Tibial nerve (tissue), 4 donors: ENCODE results near the gene KBTBD4. TPM values are rescaled to one million over a fixed set of nuclear protein-coding genes. Genes with fewer than 3 reads are reported as not detected.

Source experiments
- DNase-seq, 2 donors: peaks; one replicate each; pipeline ENCODE4 v3.0.0-alpha.2; 2019; ENCODE audit warnings: low spot score in 2 of 2
- H3K27ac ChIP-seq, 4 donors: fragments of 200-600 bp; sonication (generic) in 3 of 4; one replicate each; pipeline ENCODE4 v1.5.1; 2017 to 2019; ENCODE audit warnings: mild to moderate bottlenecking in 1 of 4
- H3K27me3 ChIP-seq, 2 donors: fragments of 200-600 bp; sonication (generic) in 1 of 2; one replicate each; pipeline versions ENCODE4 v1.5.1 to v1.6.0; 2017 to 2019
- H3K36me3 ChIP-seq, 3 donors: fragments of 200-600 bp; sonication (generic); one replicate each; pipeline ENCODE4 v1.5.1; 2018 to 2019
- H3K4me1 ChIP-seq, 4 donors: fragments of 200-600 bp; sonication (generic) in 3 of 4; one replicate each; pipeline ENCODE4 v1.5.1; 2017 to 2019
- H3K4me3 ChIP-seq, 4 donors: fragments of 200-600 bp; sonication (generic) in 3 of 4; one replicate each; pipeline ENCODE4 v1.5.1; 2017 to 2019; ENCODE audit warnings: mild to moderate bottlenecking in 1 of 4, moderate library complexity in 1 of 4
- H3K9me3 ChIP-seq, 4 donors: fragments of 200-600 bp; sonication (generic) in 3 of 4; one replicate each; pipeline ENCODE4 v1.5.1; 2017 to 2019
- EP300 ChIP-seq, 2 donors: sonication (generic); formaldehyde crosslinking; IDR thresholded peaks; one replicate each; pipeline ENCODE4 v1.6.1; 2017; ENCODE audit warnings: antibody characterized with exemption in 2 of 2, mild to moderate bottlenecking in 1 of 2
- POLR2A ChIP-seq, 2 donors: fragments of 450-650 bp; IDR thresholded peaks; one replicate each; pipeline ENCODE4 v1.6.1; 2017; ENCODE audit warnings: antibody characterized with exemption in 2 of 2, mild to moderate bottlenecking in 2 of 2, moderate library complexity in 2 of 2
- WGBS, 2 donors: methylation state at CpG; one replicate each; pipeline ENCODE4 v1.1.5; 2018; 5-methylcytosine and 5-hydroxymethylcytosine counted together
- total RNA-seq, 4 donors: library from RNA; depleted of rRNA; stranded (reverse); fragments of >200 nt; gene quantifications; one replicate each; pipeline ENCODE4 v1.1.0, GENCODE V29; 2016
- TF ChIP-seq, protein P1 (sequence below), 5 experiments: fragments of 200-600 bp in 3 of 5; fragments of 450-650 bp in 2 of 5; sonication (generic) in 3 of 5; IDR thresholded peaks; one replicate each; pipeline ENCODE4 v1.5.1; 2016 to 2019; ENCODE audit warnings: antibody characterized with exemption in 5 of 5, mild to moderate bottlenecking in 3 of 5, moderate library complexity in 2 of 5

KBTBD4 gene
- total RNA-seq, 4 donors from 2014 or later, result 18.0 to 20.8 (median 19.5) TPM

DNA sequence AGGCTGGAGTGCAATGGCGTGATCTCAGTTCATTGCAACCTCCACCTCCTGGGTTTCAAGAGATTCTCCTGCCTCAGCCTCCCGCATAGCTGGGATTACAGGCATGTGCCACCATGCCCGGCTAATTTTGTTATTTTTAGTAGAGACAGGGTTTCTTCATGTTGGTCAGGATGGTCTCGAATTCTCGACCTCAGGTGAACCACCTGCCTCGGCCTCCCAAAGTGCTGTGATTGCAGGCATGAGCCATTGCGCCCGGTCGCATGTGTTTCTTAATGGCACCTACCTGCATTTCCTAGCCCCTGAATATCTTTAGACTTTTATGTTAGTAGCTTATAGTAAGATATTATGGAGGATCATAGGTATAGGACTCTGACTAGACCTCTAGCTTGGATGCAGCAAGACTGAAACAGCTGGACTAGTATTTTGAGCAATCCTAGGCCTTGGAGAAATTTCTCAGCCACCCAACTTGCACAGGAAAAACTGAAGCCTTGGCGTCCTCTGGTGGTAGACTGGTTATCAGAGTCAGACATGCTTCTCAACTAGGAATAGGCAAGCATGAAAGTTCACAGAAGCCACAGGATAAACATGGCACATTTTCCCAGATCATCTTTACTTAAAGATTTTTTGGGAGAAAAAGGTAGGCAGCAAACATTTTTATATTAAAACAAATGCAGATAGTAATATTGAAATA is 38.1 kb upstream of the KBTBD4 start:
- Histone ChIP-seq H3K27me3 (no peaks in the 10 kb centered on the region), H3K36me3 (peaks cover 0 to 43% (median 0%) of the 10 kb centered on the region in 3 donors), H3K9me3 (no peaks in the 10 kb centered on the region), H3K27ac (peak overlapping the region in 1 of 4 donors; percentile 27), H3K4me1 (peaks cover 0 to 30% (median 4%) of the 10 kb centered on the region in 4 donors), H3K4me3 (no peak overlapping the region)
- peak in 1 of 2 donors; percentile 42 for TF ChIP-seq EP300 (IDR thresholded peaks at IDR 0.05)
- TF ChIP-seq, protein P1, sequence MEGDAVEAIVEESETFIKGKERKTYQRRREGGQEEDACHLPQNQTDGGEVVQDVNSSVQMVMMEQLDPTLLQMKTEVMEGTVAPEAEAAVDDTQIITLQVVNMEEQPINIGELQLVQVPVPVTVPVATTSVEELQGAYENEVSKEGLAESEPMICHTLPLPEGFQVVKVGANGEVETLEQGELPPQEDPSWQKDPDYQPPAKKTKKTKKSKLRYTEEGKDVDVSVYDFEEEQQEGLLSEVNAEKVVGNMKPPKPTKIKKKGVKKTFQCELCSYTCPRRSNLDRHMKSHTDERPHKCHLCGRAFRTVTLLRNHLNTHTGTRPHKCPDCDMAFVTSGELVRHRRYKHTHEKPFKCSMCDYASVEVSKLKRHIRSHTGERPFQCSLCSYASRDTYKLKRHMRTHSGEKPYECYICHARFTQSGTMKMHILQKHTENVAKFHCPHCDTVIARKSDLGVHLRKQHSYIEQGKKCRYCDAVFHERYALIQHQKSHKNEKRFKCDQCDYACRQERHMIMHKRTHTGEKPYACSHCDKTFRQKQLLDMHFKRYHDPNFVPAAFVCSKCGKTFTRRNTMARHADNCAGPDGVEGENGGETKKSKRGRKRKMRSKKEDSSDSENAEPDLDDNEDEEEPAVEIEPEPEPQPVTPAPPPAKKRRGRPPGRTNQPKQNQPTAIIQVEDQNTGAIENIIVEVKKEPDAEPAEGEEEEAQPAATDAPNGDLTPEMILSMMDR (IDR thresholded peaks at IDR 0.05), result peak; percentile 47 to 73 (median 65)
- no peak for TF ChIP-seq POLR2A (IDR thresholded peaks at IDR 0.05)
- WGBS, 2 donors, result 84 to 86% methylated on average over 10 of the region's 10 CpGs
- peak; percentile 46 to 83 for DNase-seq

DNA sequence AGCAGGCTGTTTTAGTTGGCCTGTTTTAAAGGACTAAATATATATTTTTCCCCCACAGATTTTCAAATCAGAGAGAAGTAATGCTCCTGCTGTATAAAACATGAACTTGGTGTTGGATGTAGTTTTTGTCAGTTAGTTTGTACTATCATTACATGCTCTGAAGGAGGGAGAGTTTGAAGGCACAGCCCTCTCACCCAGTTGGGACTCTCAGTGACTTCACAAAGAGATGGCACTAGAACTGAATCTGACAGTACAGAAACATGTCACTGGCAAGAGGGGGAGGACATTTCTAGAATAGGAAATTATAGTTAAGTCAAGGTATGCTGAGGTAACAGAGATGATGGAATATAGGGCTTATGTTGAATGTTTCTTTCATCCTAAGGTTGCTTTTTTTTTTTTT is 36.5 kb upstream of the KBTBD4 start:
- no peak overlapping the region for H3K27ac ChIP-seq
- no peaks in the 10 kb centered on the region for H3K9me3 ChIP-seq
- peaks cover 0 to 21% (median 4%) of the 10 kb centered on the region in 4 donors for H3K4me1 ChIP-seq
- no peak for DNase-seq
- H3K36me3 ChIP-seq, result peaks cover 0 to 40% (median 0%) of the 10 kb centered on the region in 3 donors
- TF ChIP-seq EP300 (IDR thresholded peaks at IDR 0.05) (no peak), POLR2A (IDR thresholded peaks at IDR 0.05) (no peak)
- TF ChIP-seq, protein P1 (IDR thresholded peaks at IDR 0.05), result no peak
- H3K4me3 ChIP-seq, result no peak overlapping the region
- no peaks in the 10 kb centered on the region for H3K27me3 ChIP-seq

DNA sequence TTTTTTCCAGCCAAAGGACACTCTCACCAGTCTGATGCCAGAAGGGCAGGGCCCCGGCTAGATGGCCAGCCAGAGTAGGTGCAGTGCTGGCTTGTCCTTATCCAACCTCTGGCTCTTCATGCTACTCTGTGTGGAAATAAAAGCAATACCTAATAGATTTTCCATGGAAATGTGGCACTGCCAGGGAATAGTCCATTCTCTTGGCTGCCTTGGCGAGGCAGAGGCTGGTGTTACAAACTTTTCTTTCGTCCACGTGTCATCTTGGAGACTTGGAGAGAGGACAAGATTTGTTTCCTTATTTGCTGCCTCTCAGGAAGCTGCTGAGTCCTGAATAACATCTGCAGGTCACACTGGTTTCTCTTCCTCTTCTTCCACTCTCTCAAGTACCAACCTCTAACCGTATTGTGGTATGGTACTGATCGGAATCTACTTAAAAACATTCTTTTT is 32.6 kb upstream of the KBTBD4 start:
- H3K4me3 ChIP-seq, result no peak overlapping the region
- no peak for TF ChIP-seq POLR2A (IDR thresholded peaks at IDR 0.05)
- TF ChIP-seq EP300 (IDR thresholded peaks at IDR 0.05), result peak in 1 of 2 donors; percentile 35
- 63 to 68% methylated on average over 6 of the region's 6 CpGs for WGBS, 2 donors
- H3K9me3 ChIP-seq, result no peaks in the 10 kb centered on the region
- DNase-seq, result no peak
- H3K27me3 ChIP-seq, result no peaks in the 10 kb centered on the region
- peaks cover 0 to 20% (median 4%) of the 10 kb centered on the region in 4 donors for H3K4me1 ChIP-seq
- no peak overlapping the region for H3K27ac ChIP-seq
- peaks cover 0 to 21% (median 0%) of the 10 kb centered on the region in 3 donors for H3K36me3 ChIP-seq

DNA sequence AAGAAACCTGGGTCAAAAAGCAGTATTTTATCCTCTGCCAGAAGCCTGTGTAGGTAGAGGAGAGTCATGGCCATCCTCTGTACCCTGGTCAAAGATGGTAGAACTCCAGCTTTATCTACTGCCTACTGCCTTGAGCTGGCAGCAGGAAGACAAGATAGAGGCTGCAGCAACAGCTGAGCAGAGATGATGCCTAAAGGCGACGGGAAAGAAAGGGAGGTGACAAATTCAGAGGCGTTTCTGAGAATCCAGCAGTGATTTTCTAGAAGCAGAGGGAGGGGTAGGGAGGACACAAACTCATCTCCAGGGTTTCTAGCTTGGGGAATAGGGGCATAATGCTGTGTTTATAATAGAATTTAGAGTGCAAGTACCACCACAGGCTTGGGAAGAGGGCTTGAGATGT is 30.9 kb upstream of the KBTBD4 start:
- 65 to 81% methylated on average over 3 of the region's 3 CpGs for WGBS, 2 donors
- Histone ChIP-seq H3K27me3 (no peaks in the 10 kb centered on the region), H3K27ac (no peak overlapping the region), H3K36me3 (peaks cover 0 to 21% (median 0%) of the 10 kb centered on the region in 3 donors), H3K9me3 (no peaks in the 10 kb centered on the region), H3K4me1 (peaks cover 0 to 20% (median 4%) of the 10 kb centered on the region in 4 donors), H3K4me3 (no peak overlapping the region)
- DNase-seq, result no peak
- TF ChIP-seq EP300 (IDR thresholded peaks at IDR 0.05) (no peak), POLR2A (IDR thresholded peaks at IDR 0.05) (no peak)
- TF ChIP-seq, protein P1 (IDR thresholded peaks at IDR 0.05), result no peak

DNA sequence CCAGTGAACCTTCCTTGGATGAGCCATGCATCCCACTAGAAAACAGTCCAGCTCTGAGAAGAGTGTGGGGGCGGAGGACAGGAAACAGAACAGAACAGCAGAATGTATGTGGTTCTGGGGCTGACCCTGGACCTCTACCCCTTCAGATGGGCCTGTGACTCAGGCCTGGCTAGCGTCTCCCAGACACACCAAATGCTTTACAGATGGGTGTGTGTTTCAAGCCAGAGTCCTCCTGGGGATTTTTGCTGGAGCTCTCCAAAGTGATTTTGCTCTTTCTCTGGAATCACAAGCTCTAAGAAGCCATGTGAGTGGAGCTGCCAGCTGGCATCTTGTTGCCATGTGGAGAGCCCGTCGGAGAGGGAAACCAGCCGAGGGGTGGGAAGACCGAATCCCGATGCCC is 28.6 kb upstream of the KBTBD4 start:
- Histone ChIP-seq H3K27ac (no peak overlapping the region), H3K9me3 (no peaks in the 10 kb centered on the region), H3K27me3 (no peaks in the 10 kb centered on the region), H3K36me3 (peaks cover 0 to 21% (median 0%) of the 10 kb centered on the region in 3 donors), H3K4me1 (peaks cover 0 to 20% (median 4%) of the 10 kb centered on the region in 4 donors), H3K4me3 (no peak overlapping the region)
- peak in 1 of 2 donors; percentile 44 for DNase-seq
- TF ChIP-seq, protein P1 (IDR thresholded peaks at IDR 0.05), result no peak
- no peak for TF ChIP-seq POLR2A (IDR thresholded peaks at IDR 0.05)
- TF ChIP-seq EP300 (IDR thresholded peaks at IDR 0.05), result no peak
- 21 to 35% methylated on average over 7 of the region's 7 CpGs for WGBS, 2 donors
